HepG2 (cell line): Measurements from ENCODE around the gene EMC9. TPM values are rescaled to one million over a fixed set of nuclear protein-coding genes. Genes with fewer than 3 reads are reported as not detected.

Experiments used
- FOXA1 ChIP-seq, 2 experiments: fragments of 450-650 bp in 1 of 2; sonication (generic) in 1 of 2; formaldehyde crosslinking in 1 of 2; IDR thresholded peaks; 2 replicates each; pipeline versions ENCODE4 v1.4.0 to v1.6.1; 2016 to 2020; ENCODE audit warnings: missing genetic modification reagents in 1 of 2
- GABPB1 ChIP-seq: IDR thresholded peaks from 2 replicates; pipeline ENCODE4 v1.6.1; 2016; ENCODE audit warnings: mild to moderate bottlenecking, missing genetic modification reagents, moderate library complexity, missing compliant biosample characterization
- HNF4G ChIP-seq, 2 experiments: sonication (generic) in 1 of 2; formaldehyde crosslinking in 1 of 2; IDR thresholded peaks; 2 replicates each; pipeline versions ENCODE4 v1.4.0 to v1.6.1; 2011 to 2020; ENCODE audit warnings: borderline replicate concordance in 2 of 2, low read depth in 2 of 2, mild to moderate bottlenecking in 2 of 2, low read length in 1 of 2, missing genetic modification reagents in 1 of 2, moderate library complexity in 1 of 2
- HOXA9 ChIP-seq: sonication (generic); formaldehyde crosslinking; IDR thresholded peaks from 2 replicates; pipeline ENCODE4 v1.8.1; 2022; ENCODE audit warnings: missing genetic modification reagents, mild to moderate bottlenecking, moderate library complexity, borderline replicate concordance
- HOXD1 ChIP-seq: sonication (generic); formaldehyde crosslinking; IDR thresholded peaks from 2 replicates; pipeline ENCODE4 v1.5.0; 2020; ENCODE audit warnings: missing genetic modification reagents
- IKZF4 ChIP-seq: sonication (generic); formaldehyde crosslinking; IDR thresholded peaks from 2 replicates; pipeline ENCODE4 v1.5.1; 2020; ENCODE audit warnings: borderline replicate concordance, mild to moderate bottlenecking, low read depth, missing genetic modification reagents; ENCODE audit errors: not compliant biosample characterization
- LCORL ChIP-seq, 2 experiments: fragments of 450-650 bp in 1 of 2; sonication (generic) in 1 of 2; formaldehyde crosslinking in 1 of 2; IDR thresholded peaks; 2 replicates each; pipeline versions ENCODE4 v1.5.0 to v1.6.1; 2017 to 2020; ENCODE audit warnings: antibody characterized with exemption in 1 of 2, missing genetic modification reagents in 1 of 2
- NBN ChIP-seq: fragments of 450-650 bp; conservative IDR thresholded peaks from 2 replicates; pipeline ENCODE4 v1.6.1; 2017
- NCOA5 ChIP-seq: sonication (generic); formaldehyde crosslinking; IDR thresholded peaks from 2 replicates; pipeline ENCODE4 v1.4.0; 2020; ENCODE audit warnings: missing genetic modification reagents
- NPAS2 ChIP-seq: sonication (generic); formaldehyde crosslinking; IDR thresholded peaks from 2 replicates; pipeline ENCODE4 v1.8.0; 2022; ENCODE audit warnings: mild to moderate bottlenecking, missing genetic modification reagents, borderline replicate concordance
- NR2F6 ChIP-seq, 2 experiments: IDR thresholded peaks; 2 replicates each; pipeline ENCODE4 v1.6.1; 2016; ENCODE audit warnings: antibody characterized with exemption in 1 of 2, mild to moderate bottlenecking in 1 of 2
- PHF21A ChIP-seq: sonication (generic); formaldehyde crosslinking; IDR thresholded peaks from 2 replicates; pipeline ENCODE4 v1.5.0; 2020; ENCODE audit warnings: mild to moderate bottlenecking, missing genetic modification reagents
- TEAD2 ChIP-seq: sonication (generic); formaldehyde crosslinking; IDR thresholded peaks from 2 replicates; pipeline ENCODE4 v1.9.0; 2021; ENCODE audit warnings: missing genetic modification reagents
- TSC22D2 ChIP-seq: sonication (generic); formaldehyde crosslinking; IDR thresholded peaks from 2 replicates; pipeline ENCODE4 v1.5.1; 2020; ENCODE audit warnings: missing genetic modification reagents, mild to moderate bottlenecking, borderline replicate concordance
- WIZ ChIP-seq: sonication (generic); formaldehyde crosslinking; IDR thresholded peaks from 2 replicates; pipeline ENCODE4 v1.5.1; 2020; ENCODE audit warnings: mild to moderate bottlenecking, missing genetic modification reagents
- ZFX ChIP-seq: sonication (generic); formaldehyde crosslinking; IDR thresholded peaks from 2 replicates; pipeline ENCODE4 v1.4.0; 2020; ENCODE audit warnings: mild to moderate bottlenecking, low read depth, missing genetic modification reagents, moderate library complexity
- ZMYM3 ChIP-seq: sonication (generic); formaldehyde crosslinking; IDR thresholded peaks from 2 replicates; pipeline ENCODE4 v1.5.1; 2020; ENCODE audit warnings: mild to moderate bottlenecking, missing genetic modification reagents
- ZNF263 ChIP-seq: sonication (generic); formaldehyde crosslinking; IDR thresholded peaks from 2 replicates; pipeline ENCODE4 v1.4.0; 2020; ENCODE audit warnings: missing genetic modification reagents
- ZNF326 ChIP-seq: sonication (generic); formaldehyde crosslinking; IDR thresholded peaks from 2 replicates; pipeline ENCODE4 v1.4.0; 2020; ENCODE audit warnings: missing genetic modification reagents, borderline replicate concordance
- ZNF382 ChIP-seq: sonication (generic); formaldehyde crosslinking; IDR thresholded peaks from 2 replicates; pipeline ENCODE4 v1.5.0; 2020; ENCODE audit warnings: missing genetic modification reagents, mild to moderate bottlenecking, borderline replicate concordance
- ZNF383 ChIP-seq: sonication (generic); formaldehyde crosslinking; IDR thresholded peaks from 2 replicates; pipeline ENCODE4 v1.4.0; 2020; ENCODE audit warnings: missing genetic modification reagents, mild to moderate bottlenecking, borderline replicate concordance
- ZNF670 ChIP-seq: sonication (generic); formaldehyde crosslinking; IDR thresholded peaks from 2 replicates; pipeline ENCODE4 v1.8.0; 2022; ENCODE audit warnings: mild to moderate bottlenecking, missing genetic modification reagents, borderline replicate concordance
- polyA plus RNA-seq, 8 experiments: library from polyadenylated mRNA; depleted of rRNA in 3 of 8; stranded (reverse) in 7 of 8; unstranded in 1 of 8; fragments of >200 nt; fragmentation: Illumina TruSeq in 4 of 8; extraction: Trizol in 4 of 8; gene quantifications; 2 replicates each; pipeline versions ENCODE4 v1.2.1 to v1.2.3, GENCODE V29; 2011 to 2016; ENCODE audit warnings: low read depth in 4 of 8, missing spikeins in 1 of 8, mixed read lengths in 1 of 8; ENCODE audit not compliant: insufficient read depth in 1 of 8
- total RNA-seq, 5 experiments: library from RNA; depleted of rRNA; stranded (reverse); fragments of >200 nt; fragmentation: Illumina TruSeq; extraction: Trizol; gene quantifications; 2 replicates each; pipeline ENCODE4 v1.2.3, GENCODE V29; 2016; ENCODE audit warnings: low read depth in 1 of 5
- TF ChIP-seq, protein P1 (sequence below): sonication (generic); formaldehyde crosslinking; IDR thresholded peaks from 2 replicates; pipeline ENCODE4 v1.4.0; 2020; ENCODE audit warnings: missing genetic modification reagents, borderline replicate concordance
- TF ChIP-seq, protein P2 (sequence below): sonication (generic); formaldehyde crosslinking; IDR thresholded peaks from 2 replicates; pipeline ENCODE4 v1.4.0; 2020; ENCODE audit warnings: mild to moderate bottlenecking, missing genetic modification reagents
- TF ChIP-seq, protein P3 (sequence below): IDR thresholded peaks from 2 replicates; pipeline ENCODE4 v1.6.1; 2016; ENCODE audit warnings: missing biosample characterization, missing genetic modification reagents, low read depth

Gene EMC9
- total and polyA plus RNA-seq, 2 of the 13 experiments (the other 11 are each of a cell fraction or from before 2014, with no cell fraction given): 60.5 to 78.7 TPM

DNA sequence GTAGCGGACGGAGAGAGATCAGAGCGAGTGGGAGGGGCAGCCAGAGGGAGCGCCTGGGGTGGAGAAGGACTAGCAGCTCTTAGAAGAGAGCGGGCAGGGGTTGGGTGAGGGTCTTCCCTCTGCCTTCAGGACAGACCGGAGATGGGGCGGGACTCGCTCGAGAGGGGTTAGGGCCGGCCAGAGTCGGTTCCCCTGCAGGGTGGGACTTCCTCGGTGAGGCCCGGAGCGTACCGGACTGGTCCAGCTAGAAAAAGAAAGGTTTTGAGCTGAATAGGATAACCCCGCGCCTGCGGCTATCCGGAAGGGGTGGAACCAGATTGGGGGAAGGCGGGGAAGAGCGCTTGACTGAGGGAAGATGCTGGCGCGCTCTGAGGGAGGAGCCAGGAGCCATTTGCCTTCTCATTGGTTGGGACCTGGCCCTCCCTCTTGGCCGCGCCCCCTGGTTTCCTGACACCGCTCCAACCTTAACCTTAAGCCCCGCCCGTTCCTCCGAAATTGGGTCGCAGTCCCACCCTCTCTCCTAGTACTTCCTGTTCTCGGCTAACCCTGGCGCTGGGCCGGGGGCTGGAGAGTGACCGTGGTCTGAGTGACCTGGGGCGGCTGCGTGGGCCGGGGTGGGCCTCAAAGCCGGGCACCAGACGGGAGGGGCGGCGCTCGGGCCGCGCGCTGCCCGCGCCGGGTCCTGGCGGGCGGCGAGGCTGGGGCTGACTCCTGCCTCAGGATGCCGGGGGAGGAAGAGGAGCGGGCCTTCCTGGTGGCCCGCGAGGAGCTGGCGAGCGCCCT, 5.8 kb upstream of the EMC9 start, which contains the start of gene RNF31 (continued):
- TF ChIP-seq ZNF670 (CRISPR knock-in tag): no peak
- no peak for TF ChIP-seq NPAS2 (CRISPR knock-in tag)
- no peak for TF ChIP-seq NBN
- no peak for TF ChIP-seq TEAD2 (CRISPR knock-in tag)
- peak; percentile 89 for TF ChIP-seq GABPB1 (CRISPR knock-in tag)
- TF ChIP-seq HNF4G (IDR thresholded peaks at IDR 0.05; ENCODE audit: borderline replicate concordance, low read depth, low read length): peak; percentile 19; the same call in 1 of the 2 replicates
- no peak; the same call in 1 of the 2 replicates for TF ChIP-seq HNF4G (CRISPR knock-in tag; IDR thresholded peaks at IDR 0.05; ENCODE audit: borderline replicate concordance, low read depth)
- TF ChIP-seq ZNF263: peak; percentile 86
- peak; percentile 98 for TF ChIP-seq ZFX (CRISPR knock-in tag)
- no peak; the same call in 1 of the 2 replicates for TF ChIP-seq ZNF326 (CRISPR knock-in tag)
- TF ChIP-seq, protein P1, sequence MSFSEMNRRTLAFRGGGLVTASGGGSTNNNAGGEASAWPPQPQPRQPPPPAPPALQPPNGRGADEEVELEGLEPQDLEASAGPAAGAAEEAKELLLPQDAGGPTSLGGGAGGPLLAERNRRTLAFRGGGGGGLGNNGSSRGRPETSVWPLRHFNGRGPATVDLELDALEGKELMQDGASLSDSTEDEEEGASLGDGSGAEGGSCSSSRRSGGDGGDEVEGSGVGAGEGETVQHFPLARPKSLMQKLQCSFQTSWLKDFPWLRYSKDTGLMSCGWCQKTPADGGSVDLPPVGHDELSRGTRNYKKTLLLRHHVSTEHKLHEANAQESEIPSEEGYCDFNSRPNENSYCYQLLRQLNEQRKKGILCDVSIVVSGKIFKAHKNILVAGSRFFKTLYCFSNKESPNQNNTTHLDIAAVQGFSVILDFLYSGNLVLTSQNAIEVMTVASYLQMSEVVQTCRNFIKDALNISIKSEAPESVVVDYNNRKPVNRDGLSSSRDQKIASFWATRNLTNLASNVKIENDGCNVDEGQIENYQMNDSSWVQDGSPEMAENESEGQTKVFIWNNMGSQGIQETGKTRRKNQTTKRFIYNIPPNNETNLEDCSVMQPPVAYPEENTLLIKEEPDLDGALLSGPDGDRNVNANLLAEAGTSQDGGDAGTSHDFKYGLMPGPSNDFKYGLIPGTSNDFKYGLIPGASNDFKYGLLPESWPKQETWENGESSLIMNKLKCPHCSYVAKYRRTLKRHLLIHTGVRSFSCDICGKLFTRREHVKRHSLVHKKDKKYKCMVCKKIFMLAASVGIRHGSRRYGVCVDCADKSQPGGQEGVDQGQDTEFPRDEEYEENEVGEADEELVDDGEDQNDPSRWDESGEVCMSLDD (CRISPR knock-in tag): peak; percentile 48; the same call in 1 of the 2 replicates
- no peak; the same call in 1 of the 2 replicates for TF ChIP-seq ZNF383
- TF ChIP-seq, protein P2, sequence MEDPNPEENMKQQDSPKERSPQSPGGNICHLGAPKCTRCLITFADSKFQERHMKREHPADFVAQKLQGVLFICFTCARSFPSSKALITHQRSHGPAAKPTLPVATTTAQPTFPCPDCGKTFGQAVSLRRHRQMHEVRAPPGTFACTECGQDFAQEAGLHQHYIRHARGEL (CRISPR knock-in tag): no peak
- TF ChIP-seq IKZF4 (CRISPR knock-in tag): peak; percentile 39
- no peak for TF ChIP-seq ZMYM3 (CRISPR knock-in tag)
- peak; percentile 25; the same call in 1 of the 2 replicates for TF ChIP-seq NCOA5 (CRISPR knock-in tag)
- TF ChIP-seq, protein P3, sequence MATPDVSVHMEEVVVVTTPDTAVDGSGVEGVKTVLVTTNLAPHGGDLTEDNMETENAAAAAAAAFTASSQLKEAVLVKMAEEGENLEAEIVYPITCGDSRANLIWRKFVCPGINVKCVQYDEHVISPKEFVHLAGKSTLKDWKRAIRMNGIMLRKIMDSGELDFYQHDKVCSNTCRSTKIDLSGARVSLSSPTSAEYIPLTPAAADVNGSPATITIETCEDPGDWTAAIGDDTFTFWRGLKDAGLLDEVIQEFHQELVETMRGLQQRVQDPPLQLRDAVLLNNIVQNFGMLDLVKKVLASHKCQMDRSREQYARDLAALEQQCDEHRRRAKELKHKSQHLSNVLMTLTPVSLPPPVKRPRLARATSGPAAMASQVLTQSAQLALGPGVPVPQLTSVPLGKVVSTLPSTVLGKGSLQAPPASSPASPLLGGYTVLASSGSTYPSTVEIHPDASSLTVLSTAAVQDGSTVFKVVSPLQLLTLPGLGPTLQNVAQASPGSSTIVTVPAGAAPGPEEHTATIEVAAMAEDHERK (CRISPR knock-in tag): peak; percentile 57; the same call in 1 of the 2 replicates
- no peak for TF ChIP-seq PHF21A (CRISPR knock-in tag)
- no peak for TF ChIP-seq WIZ (CRISPR knock-in tag)
- no peak; the same call in 1 of the 2 replicates for TF ChIP-seq NR2F6 (IDR thresholded peaks at IDR 0.05)
- peak; percentile 5; the same call in 1 of the 2 replicates for TF ChIP-seq NR2F6 (CRISPR knock-in tag; IDR thresholded peaks at IDR 0.05)
- TF ChIP-seq TSC22D2: no peak
- no peak for TF ChIP-seq FOXA1 (IDR thresholded peaks at IDR 0.05)
- TF ChIP-seq FOXA1 (CRISPR knock-in tag; IDR thresholded peaks at IDR 0.05): no peak
- no peak for TF ChIP-seq ZNF382 (CRISPR knock-in tag)
- peak; percentile 12 for TF ChIP-seq HOXD1
- TF ChIP-seq HOXA9 (CRISPR knock-in tag): no peak
- 0 out of 2 replicates have a peak, but pooled peaks have one; percentile 14 for TF ChIP-seq LCORL (IDR thresholded peaks at IDR 0.05)
- no peak for TF ChIP-seq LCORL (CRISPR knock-in tag; IDR thresholded peaks at IDR 0.05)
